Measurements from ENCODE around the gene SPTBN5.

SPTBN5 gene

DNA sequence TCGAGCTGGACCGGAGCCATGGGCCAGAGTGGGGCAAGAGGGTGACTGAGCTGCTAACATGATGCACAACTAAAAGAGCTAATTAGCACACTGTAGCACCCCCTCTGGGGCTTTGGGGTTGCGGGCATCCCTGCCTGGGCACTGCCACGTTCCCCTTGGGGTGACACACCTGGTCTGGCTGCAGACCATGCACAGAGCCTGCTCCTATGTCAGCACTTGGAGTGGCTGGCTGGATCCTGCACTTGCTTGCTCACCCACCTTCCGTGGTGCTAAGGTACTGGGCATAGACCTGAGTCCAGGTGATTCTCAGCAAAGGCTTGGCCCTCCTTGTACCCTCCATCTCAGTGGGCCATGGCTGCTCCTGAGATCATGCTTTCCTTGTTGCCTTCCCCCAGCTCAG lies 12.8 kb upstream of the SPTBN5 start:
- CTCF ChIA-PET = interaction anchor here (0.9 to 2.4 kb wide), 3 partner anchors 10 to 132 kb away, joined by 3 to 16 read pairs (median 3); partner anchors contain the start of gene MAPKBP1
- POLR2A ChIA-PET = no interaction called here

DNA sequence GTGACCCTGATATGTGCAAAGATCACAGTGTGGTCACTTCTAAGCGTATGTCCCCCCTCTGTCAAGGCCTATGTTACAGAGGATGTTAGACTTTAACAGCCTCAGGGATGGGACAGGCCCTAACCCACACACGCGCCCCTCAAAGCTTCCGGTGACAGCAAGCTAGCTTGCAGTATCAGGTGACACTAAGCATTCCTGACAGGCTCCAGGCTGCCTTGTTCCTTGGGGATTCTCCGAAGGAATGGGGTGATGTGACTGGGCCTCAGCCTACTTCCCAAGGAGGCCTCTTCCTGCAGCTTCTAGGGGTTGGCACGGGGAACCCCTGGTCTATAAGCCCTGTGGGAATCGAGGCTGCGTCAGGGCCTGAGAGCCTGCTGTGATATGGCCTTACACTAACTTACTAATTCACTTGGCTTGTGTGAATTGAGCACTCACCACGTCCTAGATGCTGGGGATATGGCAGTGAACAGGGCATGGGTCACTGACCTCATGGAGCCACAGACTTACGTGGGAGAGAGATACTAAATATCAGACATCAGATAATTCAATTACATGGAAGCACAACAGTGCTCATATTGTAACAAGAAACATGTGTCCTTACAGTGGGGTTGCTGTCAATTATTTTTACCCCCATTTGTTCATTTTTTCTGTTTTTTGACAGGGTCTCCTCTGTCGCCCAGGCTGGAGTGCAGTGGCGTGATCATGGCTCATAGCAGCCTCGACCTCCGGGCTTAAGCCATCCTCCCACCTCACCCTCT lies 11.4 kb upstream of the SPTBN5 start:
- ChIA-PET CTCF (interaction anchor here (0.7 to 4.1 kb wide), 47 partner anchors 8 to 464 kb away, joined by 3 to 49 read pairs (median 5); partner anchors contain the start of genes MAPKBP1 and SPTBN5), POLR2A (no interaction called here)
- TF ChIP-seq, protein P1, sequence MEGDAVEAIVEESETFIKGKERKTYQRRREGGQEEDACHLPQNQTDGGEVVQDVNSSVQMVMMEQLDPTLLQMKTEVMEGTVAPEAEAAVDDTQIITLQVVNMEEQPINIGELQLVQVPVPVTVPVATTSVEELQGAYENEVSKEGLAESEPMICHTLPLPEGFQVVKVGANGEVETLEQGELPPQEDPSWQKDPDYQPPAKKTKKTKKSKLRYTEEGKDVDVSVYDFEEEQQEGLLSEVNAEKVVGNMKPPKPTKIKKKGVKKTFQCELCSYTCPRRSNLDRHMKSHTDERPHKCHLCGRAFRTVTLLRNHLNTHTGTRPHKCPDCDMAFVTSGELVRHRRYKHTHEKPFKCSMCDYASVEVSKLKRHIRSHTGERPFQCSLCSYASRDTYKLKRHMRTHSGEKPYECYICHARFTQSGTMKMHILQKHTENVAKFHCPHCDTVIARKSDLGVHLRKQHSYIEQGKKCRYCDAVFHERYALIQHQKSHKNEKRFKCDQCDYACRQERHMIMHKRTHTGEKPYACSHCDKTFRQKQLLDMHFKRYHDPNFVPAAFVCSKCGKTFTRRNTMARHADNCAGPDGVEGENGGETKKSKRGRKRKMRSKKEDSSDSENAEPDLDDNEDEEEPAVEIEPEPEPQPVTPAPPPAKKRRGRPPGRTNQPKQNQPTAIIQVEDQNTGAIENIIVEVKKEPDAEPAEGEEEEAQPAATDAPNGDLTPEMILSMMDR (IDR thresholded peaks at IDR 0.05; ENCODE audit: control extremely low read depth, extremely low read depth, low read depth, missing control alignments) = no peak
- no peak for DNase-seq (ENCODE audit: extremely low spot score)

More for the DNA sequence above, 12.8 kb upstream of the SPTBN5 start:
- TF ChIP-seq, protein P1 (IDR thresholded peaks at IDR 0.05; ENCODE audit: control extremely low read depth, extremely low read depth, low read depth, missing control alignments) = no peak
- DNase-seq (ENCODE audit: extremely low spot score) = no peak

DNA sequence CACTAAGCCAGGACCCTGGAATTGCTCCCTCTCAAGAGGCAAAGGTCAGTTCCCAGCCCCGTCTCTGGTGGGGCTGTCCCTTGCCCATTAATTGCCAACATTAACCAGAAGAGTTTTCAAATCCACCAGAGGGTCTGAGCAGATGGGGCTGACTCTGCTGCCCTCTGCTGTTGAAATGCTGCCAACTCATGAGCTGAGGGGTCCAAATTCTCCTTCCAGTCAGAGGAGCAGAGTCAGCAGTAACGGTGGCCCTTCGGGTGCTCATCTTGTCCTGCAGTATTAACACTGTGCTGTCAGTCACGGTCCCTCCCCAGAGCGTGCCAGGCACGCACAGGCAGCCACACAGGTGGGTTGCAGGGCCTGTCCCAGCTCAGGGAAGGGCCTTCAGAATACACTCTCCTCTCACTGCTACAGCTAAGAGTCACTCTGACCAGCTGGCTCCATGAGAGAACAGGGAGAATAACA lies 10.7 kb upstream of the SPTBN5 start:
- POLR2A ChIA-PET = no interaction called here
- CTCF ChIA-PET = interaction anchor here (0.7 to 4.1 kb wide), 48 partner anchors 9 to 463 kb away, joined by 3 to 49 read pairs (median 5); partner anchors contain the start of genes MAPKBP1 and SPTBN5
- peak; percentile 84 for DNase-seq (ENCODE audit: extremely low spot score)
- TF ChIP-seq, protein P1 (IDR thresholded peaks at IDR 0.05; ENCODE audit: control extremely low read depth, extremely low read depth, low read depth, missing control alignments) = peak; percentile 87

DNA sequence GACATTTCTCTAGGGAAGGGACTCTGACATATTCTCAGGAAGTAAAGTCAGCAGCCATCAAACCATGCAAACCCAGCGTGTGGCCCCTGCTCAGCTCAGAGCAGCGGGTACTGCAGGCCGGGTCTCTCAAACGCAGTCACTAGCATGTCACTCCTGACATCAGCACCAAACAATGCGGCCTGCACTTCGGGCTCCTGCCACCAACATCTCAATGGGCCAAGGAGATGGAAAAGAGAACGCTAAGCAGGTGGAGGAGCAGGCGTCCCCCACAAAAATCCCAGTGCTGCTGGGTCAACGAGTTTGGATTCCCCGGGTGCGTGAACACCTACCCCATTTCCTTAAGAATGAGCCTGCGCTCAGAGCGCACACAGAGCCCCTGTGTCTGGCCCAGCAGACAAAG lies 9.9 kb upstream of the SPTBN5 start:
- DNase-seq (ENCODE audit: extremely low spot score) = no peak
- CTCF ChIA-PET = interaction anchor here (1.1 to 4.1 kb wide), 15 partner anchors 8 to 130 kb away, joined by 4 to 49 read pairs (median 5); partner anchors contain the start of genes MAPKBP1 and SPTBN5
- TF ChIP-seq, protein P1 (IDR thresholded peaks at IDR 0.05; ENCODE audit: control extremely low read depth, extremely low read depth, low read depth, missing control alignments) = no peak
- POLR2A ChIA-PET = no interaction called here

DNA sequence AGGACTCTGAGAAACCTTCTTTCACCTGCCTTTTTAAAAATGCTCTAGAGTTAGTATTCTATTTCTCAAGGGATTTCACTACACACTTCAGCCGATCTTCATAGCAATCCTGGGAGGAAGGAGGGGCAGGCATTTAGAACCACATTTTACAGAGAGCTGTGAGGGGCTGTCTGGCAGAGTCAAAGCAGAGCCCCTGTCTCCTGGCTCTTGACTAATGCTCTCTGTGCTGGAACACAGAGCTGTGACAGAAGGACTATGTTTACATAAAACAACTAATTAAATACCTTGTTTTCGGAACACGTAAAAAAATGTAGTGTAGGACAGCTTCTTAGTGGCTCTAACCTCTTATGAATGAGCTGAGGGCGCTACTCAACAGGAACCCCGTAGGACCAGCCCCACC lies 7.6 kb upstream of the SPTBN5 start:
- ChIA-PET CTCF (interaction anchor here (1.5 to 4.1 kb wide), 5 partner anchors 8 to 460 kb away, joined by 3 to 49 read pairs (median 5); partner anchors contain the start of gene MAPKBP1), POLR2A (no interaction called here)
- no peak for DNase-seq (ENCODE audit: extremely low spot score)
- TF ChIP-seq, protein P1 (IDR thresholded peaks at IDR 0.05; ENCODE audit: control extremely low read depth, extremely low read depth, low read depth, missing control alignments) = no peak

DNA sequence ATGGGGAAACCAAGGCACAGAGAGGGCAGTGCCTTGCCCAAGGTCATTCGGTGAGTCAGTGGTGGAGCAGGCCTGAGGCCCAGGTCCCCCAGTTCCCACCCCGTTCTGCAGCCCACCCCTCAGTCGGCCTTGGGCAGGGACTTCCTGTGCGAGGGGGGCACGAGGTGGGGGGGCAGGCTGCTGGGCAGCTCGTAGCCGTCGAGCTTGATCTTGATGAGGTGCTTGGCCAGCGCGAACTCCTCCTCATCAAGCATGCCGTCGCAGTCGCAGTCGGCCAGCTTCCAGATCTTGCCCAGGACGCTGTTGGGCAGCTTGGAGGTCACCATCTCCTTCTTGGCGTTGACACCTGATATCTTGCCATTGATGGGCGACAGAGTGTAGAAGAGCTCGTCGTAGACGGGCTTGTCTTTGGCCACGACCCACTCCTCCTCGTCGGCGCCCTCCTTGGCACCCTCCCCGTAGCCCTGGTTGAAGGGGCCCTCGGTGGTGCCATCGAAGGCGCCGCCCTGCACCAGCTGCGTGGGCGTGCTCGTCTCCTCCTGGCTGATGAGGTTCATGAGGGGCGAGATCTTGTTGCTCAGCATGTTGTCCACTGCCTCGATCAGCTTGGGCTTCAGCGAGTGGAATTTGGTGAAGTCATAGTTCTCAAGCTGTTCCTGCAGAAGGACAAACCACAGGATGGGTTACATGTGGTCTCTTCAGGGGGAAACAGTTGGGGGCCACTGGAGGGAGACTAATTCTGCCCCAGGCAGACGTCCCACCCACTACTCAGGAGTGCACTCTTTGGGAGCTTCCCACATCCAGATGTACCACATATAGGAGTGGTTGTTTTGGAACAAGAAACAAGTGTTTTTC lies 6.9 kb upstream of the SPTBN5 start:
- ChIA-PET CTCF (interaction anchor here (1.5 to 2.3 kb wide), 5 partner anchors 9 to 460 kb away, joined by 3 to 11 read pairs (median 5); partner anchors contain the start of gene MAPKBP1), POLR2A (no interaction called here)
- TF ChIP-seq, protein P1 (IDR thresholded peaks at IDR 0.05; ENCODE audit: control extremely low read depth, extremely low read depth, low read depth, missing control alignments) = no peak
- no peak for DNase-seq (ENCODE audit: extremely low spot score)

Data from GM10248 (cell line).